ENCODE measurements around the gene SMYD2. TPM values are rescaled to one million over a fixed set of nuclear protein-coding genes. Genes with fewer than 3 reads are reported as not detected.

SMYD2 gene
- total RNA-seq (2014; rRNA removed; shearing (Covaris generic)): 24.5 and 26.4 TPM in 2 replicates

- H3K36me3 ChIP-seq (replicated peaks; ENCODE audit: control insufficient read depth, insufficient read depth, low read length): no peaks in the 10 kb centered on the region
- H3K4me3 ChIP-seq (ENCODE audit: insufficient read depth, low read depth, low read length): peak within 1 kb of the TSS; percentile 84
- peak; percentile 89 for DNase-seq
- peaks cover 26% of the 10 kb centered on the region; the same call in 1 of the 2 replicates for H3K27me3 ChIP-seq (ENCODE audit: control insufficient read depth, insufficient read depth, low read length)
Measured at GRCh38 chr1:214281021-214281719, at the start of gene SMYD2. TSS of gene SMYD2 (plus strand) at chr1:214281159. CDS start at chr1:214281255, 96 bp downstream.

DNA sequence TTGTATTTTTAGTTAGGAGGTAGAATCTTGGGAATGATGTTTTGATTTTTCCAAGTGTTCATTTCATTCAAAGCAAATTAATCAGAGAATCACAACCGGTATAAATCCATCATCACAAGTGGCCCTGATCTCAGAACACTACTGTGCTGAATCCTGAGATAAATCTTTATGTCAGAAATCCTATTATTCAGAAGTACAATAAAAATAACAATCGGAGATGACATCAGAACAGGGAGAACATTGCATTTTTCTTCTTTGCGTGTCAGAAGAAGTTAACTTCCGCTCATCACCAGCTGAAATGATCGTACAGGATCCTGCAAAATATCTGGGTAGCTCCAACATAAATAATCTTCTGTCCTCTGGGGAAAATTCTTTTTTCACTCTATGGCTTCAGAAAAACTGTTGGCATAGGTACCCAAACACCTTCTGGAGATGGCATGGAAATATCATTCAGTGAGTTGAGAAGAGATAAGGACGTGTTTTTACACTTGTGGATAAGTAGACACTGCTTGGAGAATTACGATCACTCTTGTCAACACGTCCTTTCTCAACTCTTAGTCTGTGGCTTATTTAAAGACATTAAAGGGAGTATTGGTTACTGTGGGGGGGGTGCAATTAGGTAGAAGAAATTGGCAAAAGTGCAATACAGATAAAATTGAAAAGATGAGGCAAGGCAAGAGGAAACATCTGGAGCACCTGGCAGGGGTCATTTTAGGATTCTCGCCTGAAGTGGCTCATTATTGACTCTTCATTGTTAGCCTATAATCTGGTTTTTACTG lies 46.9 kb upstream of the SMYD2 start:
- no peaks in the 10 kb centered on the region; the same call in 1 of the 2 replicates for H3K27me3 ChIP-seq (ENCODE audit: control insufficient read depth, insufficient read depth, low read length)

GRCh38 chr1:214234635-214235025 lies 46.3 kb upstream of the SMYD2 start:
- no peak for DNase-seq
- no peak overlapping the region for H3K4me3 ChIP-seq (ENCODE audit: insufficient read depth, low read depth, low read length)
- H3K27me3 ChIP-seq (ENCODE audit: control insufficient read depth, insufficient read depth, low read length): no peaks in the 10 kb centered on the region; the same call in 1 of the 2 replicates
- H3K36me3 ChIP-seq (replicated peaks; ENCODE audit: control insufficient read depth, insufficient read depth, low read length): no peaks in the 10 kb centered on the region

More for the DNA sequence above, 46.9 kb upstream of the SMYD2 start:
- Histone ChIP-seq H3K36me3 (replicated peaks; ENCODE audit: control insufficient read depth, insufficient read depth, low read length) (no peaks in the 10 kb centered on the region), H3K4me3 (ENCODE audit: insufficient read depth, low read depth, low read length) (no peak overlapping the region)
- no peak for DNase-seq

DNA sequence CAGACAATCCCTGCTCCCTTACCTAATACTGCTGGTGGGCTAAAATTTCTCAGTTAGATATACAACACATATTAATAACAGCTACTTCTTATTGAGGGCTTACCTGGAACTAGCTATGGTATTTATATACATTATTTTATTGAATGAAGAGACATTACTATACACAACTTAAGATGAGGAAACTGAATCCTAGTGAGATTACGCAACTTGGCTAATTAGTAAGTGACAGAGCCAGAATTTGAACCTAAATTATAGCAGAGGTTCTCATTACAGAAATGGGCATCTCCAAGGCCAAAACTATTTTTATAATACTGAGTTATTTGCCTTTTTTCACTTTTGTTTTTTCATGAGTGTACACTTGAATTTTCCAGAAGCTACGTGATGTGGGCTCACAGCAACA lies 44.5 kb upstream of the SMYD2 start:
- Histone ChIP-seq H3K27me3 (ENCODE audit: control insufficient read depth, insufficient read depth, low read length) (no peaks in the 10 kb centered on the region; the same call in 1 of the 2 replicates), H3K36me3 (replicated peaks; ENCODE audit: control insufficient read depth, insufficient read depth, low read length) (no peaks in the 10 kb centered on the region), H3K4me3 (ENCODE audit: insufficient read depth, low read depth, low read length) (no peak overlapping the region)
- no peak for DNase-seq

DNA sequence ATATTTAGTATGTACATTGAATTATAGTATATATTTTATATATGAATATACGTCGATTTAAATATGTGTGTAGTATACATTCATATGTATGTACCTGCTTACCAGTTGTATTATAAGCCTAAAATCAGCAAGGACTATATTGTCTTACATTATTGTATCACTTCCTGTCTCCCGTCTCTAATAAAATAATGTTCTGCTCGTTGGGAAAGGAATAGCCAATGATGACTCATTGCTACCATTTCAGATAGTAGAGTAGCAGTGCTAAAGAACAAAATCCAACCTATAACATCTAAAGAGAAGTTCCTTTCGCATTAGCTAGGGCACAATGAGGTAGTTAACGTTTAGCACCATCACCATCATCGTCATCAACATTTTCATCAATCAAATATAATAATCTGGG lies 39.9 kb upstream of the SMYD2 start:
- DNase-seq: no peak
- no peak overlapping the region for H3K4me3 ChIP-seq (ENCODE audit: insufficient read depth, low read depth, low read length)
- H3K36me3 ChIP-seq (replicated peaks; ENCODE audit: control insufficient read depth, insufficient read depth, low read length): no peaks in the 10 kb centered on the region
- H3K27me3 ChIP-seq (ENCODE audit: control insufficient read depth, insufficient read depth, low read length): no peaks in the 10 kb centered on the region

GRCh38 chr1:214244252-214244651 lies 36.7 kb upstream of the SMYD2 start:
- Histone ChIP-seq H3K36me3 (replicated peaks; ENCODE audit: control insufficient read depth, insufficient read depth, low read length) (no peaks in the 10 kb centered on the region), H3K4me3 (ENCODE audit: insufficient read depth, low read depth, low read length) (no peak overlapping the region), H3K27me3 (ENCODE audit: control insufficient read depth, insufficient read depth, low read length) (no peaks in the 10 kb centered on the region)
- DNase-seq: no peak

GRCh38 chr1:214244841-214245240 lies 36.1 kb upstream of the SMYD2 start:
- Histone ChIP-seq H3K36me3 (replicated peaks; ENCODE audit: control insufficient read depth, insufficient read depth, low read length) (no peaks in the 10 kb centered on the region), H3K27me3 (ENCODE audit: control insufficient read depth, insufficient read depth, low read length) (no peaks in the 10 kb centered on the region), H3K4me3 (ENCODE audit: insufficient read depth, low read depth, low read length) (no peak overlapping the region)
- no peak for DNase-seq

DNA sequence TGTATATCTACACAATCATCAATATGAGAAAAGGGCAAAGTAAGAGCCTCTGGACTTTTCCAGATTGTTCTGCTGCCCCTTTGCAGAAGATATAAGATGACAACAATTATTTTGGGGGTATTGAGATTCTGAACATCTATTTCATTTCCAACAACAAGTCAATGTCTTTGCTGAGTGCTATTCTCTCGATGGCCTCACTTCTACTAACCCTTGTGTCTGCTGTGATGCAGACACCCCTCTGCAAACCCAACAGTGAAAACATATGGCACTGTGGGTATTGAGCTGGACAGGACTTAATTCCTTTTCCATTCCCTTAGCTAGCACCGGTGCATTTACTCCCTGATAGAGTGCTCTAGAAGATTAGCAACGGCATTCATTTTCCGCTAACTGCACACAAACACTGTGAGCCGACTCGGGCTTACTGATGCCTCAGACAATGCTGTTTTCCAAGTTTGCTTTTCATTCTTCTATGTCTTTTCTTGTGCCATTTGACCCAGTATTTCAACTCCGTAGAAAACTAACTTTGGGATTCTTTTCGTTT lies 33.4 kb upstream of the SMYD2 start:
- DNase-seq: no peak
- H3K27me3 ChIP-seq (ENCODE audit: control insufficient read depth, insufficient read depth, low read length): no peaks in the 10 kb centered on the region
- no peaks in the 10 kb centered on the region for H3K36me3 ChIP-seq (replicated peaks; ENCODE audit: control insufficient read depth, insufficient read depth, low read length)
- H3K4me3 ChIP-seq (ENCODE audit: insufficient read depth, low read depth, low read length): no peak overlapping the region

GRCh38 chr1:214248311-214249085 lies 32.5 kb upstream of the SMYD2 start:
- no peak for DNase-seq
- H3K36me3 ChIP-seq (replicated peaks; ENCODE audit: control insufficient read depth, insufficient read depth, low read length): no peaks in the 10 kb centered on the region
- H3K27me3 ChIP-seq (ENCODE audit: control insufficient read depth, insufficient read depth, low read length): no peaks in the 10 kb centered on the region
- no peak overlapping the region for H3K4me3 ChIP-seq (ENCODE audit: insufficient read depth, low read depth, low read length)

GRCh38 chr1:214249651-214250050 lies 31.3 kb upstream of the SMYD2 start:
- Histone ChIP-seq H3K36me3 (replicated peaks; ENCODE audit: control insufficient read depth, insufficient read depth, low read length) (no peaks in the 10 kb centered on the region), H3K27me3 (ENCODE audit: control insufficient read depth, insufficient read depth, low read length) (no peaks in the 10 kb centered on the region), H3K4me3 (ENCODE audit: insufficient read depth, low read depth, low read length) (no peak overlapping the region)
- DNase-seq: no peak

DNA sequence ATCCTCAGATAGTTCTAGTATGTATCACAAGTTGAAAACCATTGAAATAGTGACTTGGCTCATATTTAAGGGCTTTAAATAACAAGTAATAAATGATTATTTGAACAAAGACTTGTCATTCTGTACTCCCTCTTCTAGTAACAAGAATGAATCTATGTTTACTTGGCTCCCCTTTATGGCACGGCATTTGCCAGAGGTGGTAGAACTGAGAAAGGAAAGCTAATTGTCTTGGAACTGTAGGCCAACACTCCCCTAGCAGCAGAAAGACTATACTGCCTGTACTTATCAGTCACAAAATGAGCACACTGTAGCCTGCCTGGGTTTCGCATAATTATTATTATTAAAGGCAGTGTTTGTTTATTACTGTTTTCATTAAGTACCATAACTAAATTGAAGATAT lies 29.6 kb upstream of the SMYD2 start:
- no peak overlapping the region for H3K4me3 ChIP-seq (ENCODE audit: insufficient read depth, low read depth, low read length)
- H3K36me3 ChIP-seq (replicated peaks; ENCODE audit: control insufficient read depth, insufficient read depth, low read length): no peaks in the 10 kb centered on the region
- no peaks in the 10 kb centered on the region for H3K27me3 ChIP-seq (ENCODE audit: control insufficient read depth, insufficient read depth, low read length)
- DNase-seq: no peak

GRCh38 chr1:214255509-214255908 lies 25.4 kb upstream of the SMYD2 start:
- no peak for DNase-seq
- Histone ChIP-seq H3K4me3 (ENCODE audit: insufficient read depth, low read depth, low read length) (no peak overlapping the region), H3K36me3 (replicated peaks; ENCODE audit: control insufficient read depth, insufficient read depth, low read length) (no peaks in the 10 kb centered on the region), H3K27me3 (ENCODE audit: control insufficient read depth, insufficient read depth, low read length) (no peaks in the 10 kb centered on the region)

DNA sequence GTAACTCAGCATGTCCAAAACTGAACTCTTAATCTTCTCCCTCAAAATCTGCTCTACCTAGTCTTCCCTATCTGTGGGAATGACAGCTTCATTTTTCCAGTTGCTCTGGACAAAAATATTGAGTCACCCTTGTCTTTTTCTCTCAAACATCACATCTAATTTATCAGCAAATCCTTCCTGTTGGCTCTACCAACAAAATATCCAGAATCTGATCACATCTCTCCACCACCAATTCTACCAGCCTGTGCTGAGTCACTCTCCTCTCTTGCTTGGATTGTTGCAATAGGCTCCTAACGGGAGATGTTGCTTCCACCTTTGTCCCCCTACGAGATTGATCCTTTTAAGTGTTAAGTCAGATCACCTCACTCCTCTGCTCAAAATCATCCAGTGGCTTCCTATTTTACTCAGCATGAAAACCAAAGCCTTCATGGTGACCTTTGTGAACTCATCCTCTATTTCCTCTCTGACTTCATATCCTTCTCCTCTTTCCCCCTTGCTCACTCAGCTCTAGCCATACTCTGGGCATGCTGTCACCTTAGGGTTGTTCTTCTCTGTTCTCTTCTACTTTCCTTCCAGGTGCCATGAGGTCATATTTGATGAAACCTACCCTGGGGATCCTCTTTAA lies 21.5 kb upstream of the SMYD2 start:
- H3K36me3 ChIP-seq (replicated peaks; ENCODE audit: control insufficient read depth, insufficient read depth, low read length): no peaks in the 10 kb centered on the region
- H3K27me3 ChIP-seq (ENCODE audit: control insufficient read depth, insufficient read depth, low read length): no peaks in the 10 kb centered on the region
- no peak for DNase-seq
- no peak overlapping the region for H3K4me3 ChIP-seq (ENCODE audit: insufficient read depth, low read depth, low read length)

GRCh38 chr1:214260561-214261205 lies 20.3 kb upstream of the SMYD2 start:
- no peaks in the 10 kb centered on the region for H3K36me3 ChIP-seq (replicated peaks; ENCODE audit: control insufficient read depth, insufficient read depth, low read length)
- H3K27me3 ChIP-seq (ENCODE audit: control insufficient read depth, insufficient read depth, low read length): no peaks in the 10 kb centered on the region
- DNase-seq: no peak
- no peak overlapping the region for H3K4me3 ChIP-seq (ENCODE audit: insufficient read depth, low read depth, low read length)
